BE2C (cell line): ENCODE results near the gene SIAH2.

Experiments
- DNase-seq: peaks from one replicate; pipeline ENCODE4 v3.0.0-alpha.2; 2020
- H3K27me3 ChIP-seq: fragments of 250-450 bp; sonication (Bioruptor Pico); 2 replicates; pipeline ENCODE4 v1.5.1; 2020; ENCODE audit warnings: mild to moderate bottlenecking
- H3K36me3 ChIP-seq: fragments of 250-450 bp; sonication (Bioruptor Pico); 2 replicates; pipeline ENCODE4 v1.5.1; 2020; ENCODE audit warnings: mild to moderate bottlenecking
- H3K4me1 ChIP-seq: fragments of 250-450 bp; sonication (Bioruptor Pico); 2 replicates; pipeline ENCODE4 v1.5.1; 2020
- H3K4me3 ChIP-seq: 2 replicates; pipeline ENCODE4 v1.5.1; 2011; ENCODE audit warnings: low read depth, low read length
- H3K9me3 ChIP-seq: fragments of 250-450 bp; sonication (Bioruptor Pico); 2 replicates; pipeline ENCODE4 v1.5.1; 2020
- TF ChIP-seq, protein P1 (sequence below): IDR thresholded peaks from 2 replicates; pipeline ENCODE4 v1.5.1; 2012; ENCODE audit warnings: mild to moderate bottlenecking, low read depth, low read length

The SIAH2 gene

DNA sequence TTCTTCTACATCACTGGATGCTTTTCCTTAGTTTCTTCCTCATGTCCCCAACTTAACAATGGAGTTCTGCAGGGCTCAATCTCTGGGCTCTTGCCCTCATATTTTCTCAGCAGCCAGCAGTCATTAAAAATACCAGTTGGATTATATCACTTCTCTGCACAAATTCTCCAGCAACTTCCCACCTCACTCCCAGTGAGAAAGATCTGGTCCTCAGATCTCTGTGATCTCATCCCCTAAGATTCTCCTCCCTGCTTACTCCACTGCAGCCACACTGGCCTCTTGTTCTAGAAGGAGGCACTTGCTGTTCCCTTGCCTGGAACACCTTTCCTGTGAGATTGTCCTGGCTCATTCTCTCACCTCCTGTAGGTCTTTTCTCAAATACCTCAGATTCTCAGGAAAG, 65.3 kb downstream of the SIAH2 start:
- Histone ChIP-seq H3K9me3 (no peaks in the 10 kb centered on the region), H3K27me3 (no peaks in the 10 kb centered on the region), H3K4me1 (no peaks in the 10 kb centered on the region), H3K36me3 (no peaks in the 10 kb centered on the region), H3K4me3 (no peak overlapping the region)
- DNase-seq, result no peak
- TF ChIP-seq, protein P1, sequence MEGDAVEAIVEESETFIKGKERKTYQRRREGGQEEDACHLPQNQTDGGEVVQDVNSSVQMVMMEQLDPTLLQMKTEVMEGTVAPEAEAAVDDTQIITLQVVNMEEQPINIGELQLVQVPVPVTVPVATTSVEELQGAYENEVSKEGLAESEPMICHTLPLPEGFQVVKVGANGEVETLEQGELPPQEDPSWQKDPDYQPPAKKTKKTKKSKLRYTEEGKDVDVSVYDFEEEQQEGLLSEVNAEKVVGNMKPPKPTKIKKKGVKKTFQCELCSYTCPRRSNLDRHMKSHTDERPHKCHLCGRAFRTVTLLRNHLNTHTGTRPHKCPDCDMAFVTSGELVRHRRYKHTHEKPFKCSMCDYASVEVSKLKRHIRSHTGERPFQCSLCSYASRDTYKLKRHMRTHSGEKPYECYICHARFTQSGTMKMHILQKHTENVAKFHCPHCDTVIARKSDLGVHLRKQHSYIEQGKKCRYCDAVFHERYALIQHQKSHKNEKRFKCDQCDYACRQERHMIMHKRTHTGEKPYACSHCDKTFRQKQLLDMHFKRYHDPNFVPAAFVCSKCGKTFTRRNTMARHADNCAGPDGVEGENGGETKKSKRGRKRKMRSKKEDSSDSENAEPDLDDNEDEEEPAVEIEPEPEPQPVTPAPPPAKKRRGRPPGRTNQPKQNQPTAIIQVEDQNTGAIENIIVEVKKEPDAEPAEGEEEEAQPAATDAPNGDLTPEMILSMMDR, result no peak

DNA sequence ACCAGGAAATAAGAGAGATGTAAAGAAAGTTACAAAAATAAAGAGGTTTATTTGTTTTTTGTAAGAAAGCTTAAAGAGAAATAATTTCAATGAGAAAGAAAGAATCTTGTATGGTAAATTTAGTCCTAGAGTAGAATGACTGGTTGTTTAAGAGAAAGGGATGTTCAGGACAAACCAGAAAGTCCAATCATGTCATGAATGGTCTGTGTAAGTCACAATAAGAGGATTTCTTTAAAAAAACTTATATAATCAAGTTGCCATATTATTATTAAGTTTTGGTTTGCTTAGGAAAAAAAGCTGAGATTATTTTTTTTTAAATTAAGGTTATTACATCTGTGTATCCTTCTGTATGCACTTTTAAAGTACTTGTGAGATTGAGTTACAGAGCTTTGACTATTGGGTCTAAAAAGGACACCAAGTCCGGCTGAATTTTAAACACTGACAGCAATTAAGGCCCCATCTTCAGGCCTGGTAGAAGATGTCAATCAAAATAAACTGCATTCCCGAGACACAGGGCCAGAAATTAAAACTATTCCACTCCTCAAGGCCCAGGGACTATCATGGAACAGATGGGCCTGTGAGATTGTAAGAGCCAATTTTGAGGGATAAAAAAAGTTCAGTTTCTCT, 71.4 kb downstream of the SIAH2 start:
- H3K27me3 ChIP-seq, result peaks cover 6% of the 10 kb centered on the region
- no peak for DNase-seq
- H3K9me3 ChIP-seq, result no peaks in the 10 kb centered on the region
- no peak overlapping the region for H3K4me3 ChIP-seq
- no peaks in the 10 kb centered on the region for H3K36me3 ChIP-seq
- TF ChIP-seq, protein P1, result no peak
- H3K4me1 ChIP-seq, result no peaks in the 10 kb centered on the region
